K562 (cell line): ENCODE results near the gene PTH1R. TPM values are rescaled to one million over a fixed set of nuclear protein-coding genes. Genes with fewer than 3 reads are reported as not detected.

Experiments
- ATAC-seq: fragments of 200-7000 bp; cut with Tn5 transposase; 3 replicates; pipeline ENCODE4 v1.9.1; 2020; ENCODE audit warnings: moderate library complexity
- BruUV-seq: library from RNA; stranded (reverse); fragments of 400-500 nt; replicated peaks from 2 replicates; lab custom pipeline; 2021; lab: Mats Ljungman, UMichigan
- CTCF ChIA-PET: fragments of 300-600 bp; formaldehyde crosslinking; extraction: SDS; loops from one replicate; lab custom pipeline; 2021; ENCODE audit warnings: low intra/inter-chr PET ratio; lab: Yijun Ruan, JAX
- POLR2A ChIA-PET: fragments of 300-600, 350-650 bp; sonication (Branson Sonifier 250); formaldehyde crosslinking; extraction: SDS; loops from one replicate; lab custom pipeline; 2021; ENCODE audit warnings: antibody characterized with exemption, inconsistent platforms; lab: Yijun Ruan, JAX
- DNase-seq, 4 experiments: peaks; one replicate each; pipeline versions ENCODE4 v3.0.0 to v3.0.0-alpha.2; 2011 to 2018; ENCODE audit warnings: low spot score in 3 of 4, mixed read lengths in 3 of 4; ENCODE audit errors: extremely low read depth in 1 of 4
- FAIRE-seq: peaks from 2 replicates; lab custom pipeline; 2011; peaks lifted over from hg19 to GRCh38; lab: Jason Lieb, UNC
- H2AFZ ChIP-seq: 2 replicates; pipeline ENCODE4 v1.6.0; 2011; ENCODE audit warnings: low read depth, low read length, control low read depth, inconsistent platforms
- H3K27ac ChIP-seq: fragments of 200-600 bp; 3 replicates; pipeline ENCODE4 v1.8.0; 2011; ENCODE audit warnings: low read depth, mild to moderate bottlenecking, control low read depth, inconsistent platforms, low read length, moderate library complexity, mixed read lengths; ENCODE audit errors: extremely low read depth
- H3K27me3 ChIP-seq, 2 experiments: fragments of 300-600 bp in 1 of 2; 2 replicates in 1 of 2; 3 replicates in 1 of 2; pipeline versions ENCODE4 v1.6.0 to v1.8.0; 2011; ENCODE audit warnings: inconsistent platforms in 2 of 2, low read length in 2 of 2, mild to moderate bottlenecking in 1 of 2, mixed read lengths in 1 of 2, moderate library complexity in 1 of 2; ENCODE audit not compliant: control insufficient read depth in 2 of 2, insufficient read depth in 2 of 2
- H3K36me3 ChIP-seq: fragments of 300-600 bp; 3 replicates; pipeline ENCODE4 v1.8.0; 2011; ENCODE audit warnings: mild to moderate bottlenecking, low read length, inconsistent platforms; ENCODE audit not compliant: control insufficient read depth, insufficient read depth
- H3K4me1 ChIP-seq, 2 experiments: fragments of 200-600 bp in 1 of 2; replicated peaks in 1 of 2; 2 replicates in 1 of 2; 3 replicates in 1 of 2; pipeline versions ENCODE4 v1.5.1 to v1.8.0; 2011; ENCODE audit warnings: inconsistent platforms in 2 of 2, low read length in 2 of 2, mild to moderate bottlenecking in 1 of 2, mixed read lengths in 1 of 2, moderate library complexity in 1 of 2; ENCODE audit not compliant: control insufficient read depth in 2 of 2, insufficient read depth in 2 of 2
- H3K4me2 ChIP-seq: 2 replicates; pipeline ENCODE4 v1.6.1; 2011; ENCODE audit warnings: low read length, control low read depth, inconsistent platforms, mixed read lengths; ENCODE audit not compliant: insufficient read depth
- H3K4me3 ChIP-seq: fragments of 200-600 bp; sonication (generic), shearing (Covaris generic); 2 replicates; pipeline ENCODE4 v1.5.1; 2016; ENCODE audit warnings: control low read depth, inconsistent platforms
- H3K79me2 ChIP-seq: fragments of 200-600 bp; 3 replicates; pipeline ENCODE4 v1.8.0; 2011; ENCODE audit warnings: low read length, inconsistent platforms; ENCODE audit not compliant: control insufficient read depth, insufficient read depth
- H3K9ac ChIP-seq, 2 experiments: 2 replicates each; pipeline versions ENCODE4 v1.6.0 to v1.6.1; 2011; ENCODE audit warnings: low read depth in 2 of 2, low read length in 2 of 2, control low read depth in 1 of 2, inconsistent platforms in 1 of 2, mild to moderate bottlenecking in 1 of 2, mixed read lengths in 1 of 2; ENCODE audit not compliant: insufficient read depth in 1 of 2
- H3K9me1 ChIP-seq: one replicate; pipeline ENCODE4 v1.6.0; 2011; ENCODE audit warnings: inconsistent platforms, mild to moderate bottlenecking, low read length, moderate library complexity; ENCODE audit not compliant: control insufficient read depth, insufficient read depth
- H3K9me3 ChIP-seq: replicated peaks from 2 replicates; pipeline ENCODE4 v1.5.1; 2011; ENCODE audit warnings: low read depth, low read length, inconsistent platforms; ENCODE audit not compliant: control insufficient read depth, insufficient read depth
- H4K20me1 ChIP-seq: replicated peaks from 2 replicates; pipeline ENCODE4 v1.6.1; 2011; ENCODE audit warnings: low read length, inconsistent platforms, mixed read lengths; ENCODE audit not compliant: control insufficient read depth, insufficient read depth
- AFF1 ChIP-seq, 2 experiments: fragments of 450-650 bp; IDR thresholded peaks; 2 replicates each; pipeline ENCODE4 v1.6.1; 2018; ENCODE audit warnings: mild to moderate bottlenecking in 2 of 2, low read depth in 1 of 2; ENCODE audit not compliant: partially characterized antibody in 2 of 2
- CC2D1A ChIP-seq: fragments of 450-650 bp; IDR thresholded peaks from 2 replicates; pipeline ENCODE4 v1.6.1; 2017; ENCODE audit warnings: mild to moderate bottlenecking
- ETV5 ChIP-seq: sonication (generic); formaldehyde crosslinking; IDR thresholded peaks from 2 replicates; pipeline ENCODE4 v1.4.0; 2020; ENCODE audit warnings: low read depth, mild to moderate bottlenecking, missing genetic modification reagents
- FOXA3 ChIP-seq, 2 experiments: fragments of 450-650 bp in 1 of 2; sonication (generic) in 1 of 2; formaldehyde crosslinking; IDR thresholded peaks in 1 of 2; conservative IDR thresholded peaks in 1 of 2; 2 replicates each; pipeline versions ENCODE4 v1.4.0 to v1.8.0; 2020 to 2022; ENCODE audit warnings: mild to moderate bottlenecking in 2 of 2, missing genetic modification reagents in 1 of 2
- GTF2B ChIP-seq: IDR thresholded peaks from 2 replicates; pipeline ENCODE4 v1.6.1; 2011; ENCODE audit not compliant: insufficient read length; ENCODE audit errors: extremely low read depth
- HMGXB4 ChIP-seq: sonication (generic); formaldehyde crosslinking; IDR thresholded peaks from 2 replicates; pipeline ENCODE4 v1.8.1; 2023; ENCODE audit warnings: mild to moderate bottlenecking, missing genetic modification reagents
- MYNN ChIP-seq, 2 experiments: sonication (generic); formaldehyde crosslinking in 1 of 2; IDR thresholded peaks; 2 replicates each; pipeline versions ENCODE4 v1.5.0 to v1.6.1; 2016 to 2020; ENCODE audit warnings: antibody characterized with exemption in 1 of 2, missing genetic modification reagents in 1 of 2
- NFE2 ChIP-seq: IDR thresholded peaks from 2 replicates; pipeline ENCODE4 v1.6.1; 2014; ENCODE audit warnings: antibody characterized with exemption, low read depth
- POLR2A ChIP-seq: fragments of 450-650 bp; conservative IDR thresholded peaks from 2 replicates; pipeline ENCODE4 v1.6.1; 2016
- POLR3A ChIP-seq: IDR thresholded peaks from 2 replicates; pipeline ENCODE4 v1.6.1; 2011; ENCODE audit warnings: borderline replicate concordance, mild to moderate bottlenecking, moderate library complexity; ENCODE audit not compliant: insufficient read length, insufficient read depth; ENCODE audit errors: extremely low read depth
- RBM14 ChIP-seq: fragments of 200-400 bp; formaldehyde crosslinking; IDR thresholded peaks from 2 replicates; pipeline ENCODE4 v1.6.1; 2018; ENCODE audit warnings: low read depth, mild to moderate bottlenecking, low read length, moderate library complexity, borderline replicate concordance; ENCODE audit not compliant: insufficient read depth
- TCF7 ChIP-seq: sonication (generic); IDR thresholded peaks from 2 replicates; pipeline ENCODE4 v1.6.1; 2016; ENCODE audit warnings: antibody characterized with exemption, borderline replicate concordance
- WGBS: fragments of 100-300 bp; shearing (Covaris generic); methylation state at CpG from one replicate; pipeline ENCODE4 v1.1.6; 2016; ENCODE audit warnings: low coverage, mixed read lengths; ENCODE audit not compliant: insufficient coverage; ENCODE audit errors: missing lambda C conversion rate; 5-methylcytosine and 5-hydroxymethylcytosine counted together
- in situ Hi-C: fragments of 300-500 bp; cut with MboI; formaldehyde crosslinking; loops from 4 replicates; pipeline ENCODE4 v1.15.0; 2018; ENCODE audit warnings: inconsistent platforms, mixed read lengths
- intact Hi-C: fragments of 100-400 bp; cut with micrococcal nuclease; formaldehyde crosslinking; loops from 2 replicates; pipeline ENCODE4 v1.14.2; 2022
- polyA plus RNA-seq, 8 experiments: library from polyadenylated mRNA; depleted of rRNA in 4 of 8; stranded (reverse) in 5 of 8; unstranded in 3 of 8; fragments of >200 nt; fragmentation: Nextera tagmentation in 2 of 8; fragmentation: Illumina TruSeq in 1 of 8; extraction: Ambion mirVana in 2 of 8; extraction: Trizol in 1 of 8; gene quantifications; 2 replicates each; pipeline versions ENCODE4 v1.2.1 to v1.2.3, GENCODE V29; 2011 to 2014; ENCODE audit warnings: inconsistent platforms in 1 of 8, missing spikeins in 1 of 8
- total RNA-seq, 7 experiments: library from RNA; depleted of rRNA in 6 of 7; stranded (reverse); fragments of >200 nt in 6 of 7; fragmentation: Illumina TruSeq in 2 of 7; extraction: Trizol in 2 of 7; gene quantifications; 2 replicates each; pipeline versions ENCODE4 v1.2.1 to v1.2.3, GENCODE V29; 2011 to 2021; ENCODE audit warnings: low replicate concordance in 1 of 7

The PTH1R gene
- total and polyA plus RNA-seq, 9 of the 15 experiments (the other 6 are each of a cell fraction or from before 2014, with no cell fraction given), result not detected

GRCh38 chr3:46849686-46850467, 27.6 kb upstream of the PTH1R start (continued):
- no peak for TF ChIP-seq GTF2B
- TF ChIP-seq CC2D1A, result no peak

- Histone ChIP-seq H3K4me1 (peaks cover 9 to 13% of the 10 kb centered on the region in 2 experiments), H4K20me1 (peaks cover 3% of the 10 kb centered on the region; the same call in 1 of the 2 replicates), H3K79me2 (no peaks in the 10 kb centered on the region), H3K4me2 (no peak overlapping the region), H3K9ac (no peak overlapping the region; a peak in 1 of 4 replicates), H3K27me3 (peaks cover 13 to 72% of the 10 kb centered on the region in 2 experiments; a peak in 4 of 5 replicates), H3K9me3 (no peaks in the 10 kb centered on the region), H3K36me3 (no peaks in the 10 kb centered on the region), H3K9me1 (no peaks in the 10 kb centered on the region), H2AFZ (no peak overlapping the region), H3K27ac (no peak overlapping the region), H3K4me3 (no peak overlapping the region)
- CTCF ChIA-PET, result no interaction called here
- BruUV-seq, result no TSS peak
- 0% methylated on average over 1 of the region's 1 CpG for WGBS
- intact Hi-C loops (no loop called here), in situ Hi-C loops (no loop called here)
- no peak for ATAC-seq
- DNase-seq, result no peak
- POLR2A ChIA-PET, result interaction anchor here (0.6 to 0.9 kb wide), 3 partner anchors 8 to 114 kb away, joined by 3 to 4 read pairs (median 3); no protein-coding TSS in a partner anchor
- no peak for FAIRE-seq
- TF ChIP-seq POLR2A (no peak), NFE2 (no peak), MYNN (IDR thresholded peaks at IDR 0.05) (no peak), MYNN (CRISPR knock-in tag; IDR thresholded peaks at IDR 0.05) (no peak), AFF1 (IDR thresholded peaks at IDR 0.05; ENCODE audit: low read depth in 1 of 2, partially characterized antibody in 2 of 2) (no peak), FOXA3 (CRISPR knock-in tag; conservative IDR thresholded peaks at IDR 0.05 in 1 of 2, IDR thresholded peaks at IDR 0.05 in 1 of 2) (no peak), RBM14 (no peak), HMGXB4 (CRISPR knock-in tag) (no peak), POLR3A (no peak), TCF7 (no peak), ETV5 (CRISPR knock-in tag) (no peak)
Observed at GRCh38 chr3:46850468-46850779, 27.1 kb upstream of the PTH1R start.
